H1 (cell line): Measurements from ENCODE around the gene MYH6. TPM values are rescaled to one million over a fixed set of nuclear protein-coding genes. Genes with fewer than 3 reads are reported as not detected.

Source experiments
- CTCF ChIA-PET: fragments of 300-600 bp; sonication (Branson Sonifier 250); formaldehyde crosslinking; loops from one replicate; lab custom pipeline; 2021; ENCODE audit not compliant: partially characterized antibody; lab: Charles Lee
- POLR2A ChIA-PET: fragments of 300-600 bp; sonication (Branson Sonifier 250); formaldehyde crosslinking; loops from one replicate; lab custom pipeline; 2021; ENCODE audit warnings: inconsistent platforms; ENCODE audit not compliant: partially characterized antibody; lab: Charles Lee
- DNase-seq, 2 experiments: peaks; one replicate each; pipeline versions ENCODE4 v3.0.0 to v3.0.0-alpha.2; 2010 to 2022; ENCODE audit warnings: low spot score in 2 of 2, low read depth in 1 of 2, mixed read lengths in 1 of 2
- FAIRE-seq: peaks from 2 replicates; lab custom pipeline; 2011; peaks lifted over from hg19 to GRCh38; lab: Jason Lieb, UNC
- H2AFZ ChIP-seq: 2 replicates; pipeline ENCODE4 v1.8.1; 2012; ENCODE audit warnings: low read length, inconsistent platforms
- H2AK5ac ChIP-seq: 2 replicates; pipeline ENCODE4 v1.6.1; 2013; ENCODE audit warnings: low read depth, low read length
- H2BK120ac ChIP-seq: replicated peaks from 2 replicates; pipeline ENCODE3; 2013; ENCODE audit warnings: low read depth, low read length, inconsistent platforms
- H2BK12ac ChIP-seq: 2 replicates; pipeline ENCODE4 v1.6.1; 2013; ENCODE audit warnings: low read depth, low read length
- H2BK15ac ChIP-seq: 2 replicates; pipeline ENCODE4 v1.6.1; 2013; ENCODE audit warnings: low read length
- H2BK20ac ChIP-seq: 2 replicates; pipeline ENCODE4 v1.6.1; 2013; ENCODE audit warnings: low read length
- H2BK5ac ChIP-seq: 2 replicates; pipeline ENCODE4 v1.6.1; 2013; ENCODE audit warnings: low read depth, low read length
- H3K14ac ChIP-seq: 2 replicates; pipeline ENCODE4 v1.6.1; 2013; ENCODE audit warnings: inconsistent platforms; ENCODE audit not compliant: insufficient read length
- H3K18ac ChIP-seq: 2 replicates; pipeline ENCODE4 v1.6.1; 2013; ENCODE audit warnings: low read length; ENCODE audit errors: extremely low read depth
- H3K23ac ChIP-seq: 2 replicates; pipeline ENCODE4 v1.6.1; 2013; ENCODE audit warnings: inconsistent platforms; ENCODE audit not compliant: insufficient read length
- H3K23me2 ChIP-seq: 2 replicates; pipeline ENCODE4 v1.6.1; 2013; ENCODE audit warnings: low read depth, low read length
- H3K27ac ChIP-seq: 2 replicates; pipeline ENCODE4 v1.6.1; 2011; ENCODE audit warnings: low read depth, low read length, inconsistent platforms
- H3K27me3 ChIP-seq, 4 experiments: replicated peaks in 1 of 4; 1 replicate in 1 of 4; 2 replicates in 3 of 4; pipeline versions ENCODE4 v1.6.1 to v1.8.1; 2011 to 2013; ENCODE audit warnings: low read length in 3 of 4, mild to moderate bottlenecking in 3 of 4, inconsistent platforms in 2 of 4, mixed read lengths in 2 of 4, moderate library complexity in 1 of 4; ENCODE audit not compliant: control insufficient read depth in 3 of 4, insufficient read depth in 3 of 4; ENCODE audit errors: extremely low read depth in 1 of 4
- H3K36me3 ChIP-seq, 4 experiments: 2 replicates each; pipeline versions ENCODE4 v1.6.1 to v1.8.1; 2011 to 2013; ENCODE audit warnings: mild to moderate bottlenecking in 4 of 4, low read length in 3 of 4, moderate library complexity in 2 of 4, control low read depth in 1 of 4, inconsistent platforms in 1 of 4; ENCODE audit not compliant: insufficient read depth in 4 of 4, control insufficient read depth in 2 of 4
- H3K4ac ChIP-seq: replicated peaks from 2 replicates; pipeline ENCODE3; 2013; ENCODE audit warnings: low read length, low read depth, mixed read lengths, inconsistent platforms; ENCODE audit not compliant: insufficient read length
- H3K4me1 ChIP-seq, 4 experiments: replicated peaks in 1 of 4; 1 replicate in 1 of 4; 2 replicates in 3 of 4; pipeline versions ENCODE4 v1.6.1 to v1.8.1; 2011 to 2013; ENCODE audit warnings: low read length in 3 of 4, inconsistent platforms in 2 of 4, mixed read lengths in 1 of 4; ENCODE audit not compliant: insufficient read depth in 4 of 4, control insufficient read depth in 3 of 4
- H3K4me2 ChIP-seq, 2 experiments: 2 replicates each; pipeline versions ENCODE4 v1.6.1 to v1.8.1; 2011 to 2013; ENCODE audit warnings: low read depth in 2 of 2, low read length in 2 of 2, control low read depth in 1 of 2, inconsistent platforms in 1 of 2, mild to moderate bottlenecking in 1 of 2; ENCODE audit not compliant: insufficient read depth in 1 of 2
- H3K4me3 ChIP-seq, 4 experiments: fragments of 200-600, 300-600 bp in 1 of 4; sonication (generic), shearing (Covaris generic), sonication (Bioruptor Twin) in 1 of 4; 2 replicates each; pipeline versions ENCODE4 v1.5.1 to v1.8.1; 2011 to 2016; ENCODE audit warnings: low read length in 4 of 4, low read depth in 3 of 4, control low read depth in 2 of 4, inconsistent platforms in 2 of 4, mild to moderate bottlenecking in 2 of 4, mixed read lengths in 1 of 4, moderate library complexity in 1 of 4; ENCODE audit not compliant: insufficient read depth in 2 of 4; ENCODE audit errors: extremely low read depth in 1 of 4
- H3K56ac ChIP-seq: replicated peaks from 2 replicates; pipeline ENCODE3; 2013; ENCODE audit warnings: low read depth, mild to moderate bottlenecking, mixed read lengths, low read length, inconsistent platforms; ENCODE audit not compliant: insufficient read length
- H3K79me1 ChIP-seq: 2 replicates; pipeline ENCODE4 v1.6.1; 2013; ENCODE audit warnings: low read depth, low read length, control low read depth
- H3K79me2 ChIP-seq, 2 experiments: 2 replicates each; pipeline versions ENCODE4 v1.6.1 to v1.8.1; 2012 to 2013; ENCODE audit warnings: low read length in 2 of 2, mild to moderate bottlenecking in 2 of 2, inconsistent platforms in 1 of 2; ENCODE audit not compliant: insufficient read depth in 2 of 2, control insufficient read depth in 1 of 2
- H3K9ac ChIP-seq, 4 experiments: replicated peaks in 1 of 4; 1 replicate in 1 of 4; 2 replicates in 3 of 4; pipeline versions ENCODE4 v1.6.1 to v1.8.1; 2011 to 2013; ENCODE audit warnings: low read depth in 3 of 4, low read length in 3 of 4, control low read depth in 2 of 4, mild to moderate bottlenecking in 2 of 4, moderate library complexity in 2 of 4, inconsistent platforms in 1 of 4; ENCODE audit errors: extremely low read depth in 1 of 4
- H3K9me3 ChIP-seq, 2 experiments: 2 replicates each; pipeline versions ENCODE4 v1.6.1 to v1.8.1; 2012 to 2013; ENCODE audit warnings: mild to moderate bottlenecking in 2 of 2, moderate library complexity in 2 of 2, control low read depth in 1 of 2, inconsistent platforms in 1 of 2, low read depth in 1 of 2, low read length in 1 of 2, mixed read lengths in 1 of 2; ENCODE audit not compliant: insufficient read depth in 2 of 2
- H4K20me1 ChIP-seq, 2 experiments: replicated peaks in 1 of 2; 2 replicates each; pipeline versions ENCODE3 to v1.8.1; 2011 to 2013; ENCODE audit warnings: inconsistent platforms in 2 of 2, low read length in 2 of 2, mild to moderate bottlenecking in 1 of 2; ENCODE audit not compliant: insufficient read depth in 2 of 2, control insufficient read depth in 1 of 2
- H4K5ac ChIP-seq: 2 replicates; pipeline ENCODE4 v1.6.1; 2013; ENCODE audit warnings: low read length, low read depth, mixed read lengths, inconsistent platforms; ENCODE audit not compliant: insufficient read length
- H4K8ac ChIP-seq: 2 replicates; pipeline ENCODE4 v1.8.0; 2013; ENCODE audit warnings: mild to moderate bottlenecking, moderate library complexity, low read length, inconsistent platforms; ENCODE audit not compliant: insufficient read depth; ENCODE audit errors: extremely low read depth
- H4K91ac ChIP-seq: replicated peaks from 2 replicates; pipeline ENCODE3; 2013; ENCODE audit warnings: low read length, mixed read lengths, inconsistent platforms; ENCODE audit not compliant: insufficient read length
- BACH1 ChIP-seq: IDR thresholded peaks from 2 replicates; pipeline ENCODE4 v1.6.1; 2012; ENCODE audit warnings: low read length, improper control_type of control experiment
- BRCA1 ChIP-seq: IDR thresholded peaks from 2 replicates; pipeline ENCODE4 v1.6.1; 2012; ENCODE audit warnings: low read depth, low read length, improper control_type of control experiment
- CBX8 ChIP-seq: fragments of 300-800, 300-1000 bp; sonication (generic); IDR thresholded peaks from 2 replicates; pipeline ENCODE4 v1.7.1; 2016; ENCODE audit warnings: low read depth, low read length, borderline replicate concordance
- CHD2 ChIP-seq: IDR thresholded peaks from 2 replicates; pipeline ENCODE4 v1.6.1; 2012; ENCODE audit warnings: low read length, improper control_type of control experiment
- CTBP2 ChIP-seq: IDR thresholded peaks from 2 replicates; pipeline ENCODE4 v1.7.0; 2011; ENCODE audit warnings: borderline replicate concordance, mild to moderate bottlenecking, moderate library complexity, mixed read lengths, low read length; ENCODE audit not compliant: insufficient read depth, insufficient read length
- EP300 ChIP-seq, 2 experiments: IDR thresholded peaks; 1 replicate in 1 of 2; 2 replicates in 1 of 2; pipeline ENCODE4 v1.6.1; 2011 to 2012; ENCODE audit warnings: low read depth in 2 of 2, low read length in 2 of 2, mild to moderate bottlenecking in 2 of 2, borderline replicate concordance in 1 of 2, inconsistent platforms in 1 of 2, moderate library complexity in 1 of 2
- EZH2 ChIP-seq: fragments of 200-600 bp; sonication (generic); IDR thresholded peaks from 2 replicates; pipeline ENCODE4 v1.7.1; 2012; ENCODE audit warnings: low read depth, mild to moderate bottlenecking, moderate library complexity, low read length, inconsistent platforms; ENCODE audit not compliant: severe bottlenecking
- NRF1 ChIP-seq: IDR thresholded peaks from 2 replicates; pipeline ENCODE4 v1.6.1; 2011; ENCODE audit warnings: mild to moderate bottlenecking, low read depth, low read length, improper control_type of control experiment
- SAP30 ChIP-seq: fragments of 300-600 bp; sonication (generic); IDR thresholded peaks from 2 replicates; pipeline ENCODE4 v1.7.1; 2012; ENCODE audit warnings: low read length, moderate library complexity, mild to moderate bottlenecking, inconsistent platforms; ENCODE audit not compliant: insufficient read depth, insufficient replicate concordance
- SP1 ChIP-seq: IDR thresholded peaks from 2 replicates; pipeline ENCODE4 v1.6.1; 2011; ENCODE audit warnings: low read depth, low read length
- SUZ12 ChIP-seq: fragments of 200-600 bp; sonication (generic); IDR thresholded peaks from 2 replicates; pipeline ENCODE4 v1.6.1; 2012; ENCODE audit warnings: mild to moderate bottlenecking, inconsistent platforms, low read length, moderate library complexity, mixed read lengths
- WGBS, 2 experiments: shearing (Covaris generic) in 1 of 2; methylation state at CpG; one replicate each; pipeline versions ENCODE4 v1.1.6 to v1.1.7; 2013 to 2015; ENCODE audit warnings: low lambda C conversion rate in 2 of 2, mixed read lengths in 2 of 2, inconsistent platforms in 1 of 2, low coverage in 1 of 2, missing lambda C conversion rate in 1 of 2; ENCODE audit not compliant: insufficient replicate concordance in 2 of 2, insufficient coverage in 1 of 2, insufficient read length in 1 of 2; ENCODE audit errors: extremely low coverage in 1 of 2, missing lambda C conversion rate in 1 of 2; 5-methylcytosine and 5-hydroxymethylcytosine counted together
- polyA plus RNA-seq, 7 experiments: library from polyadenylated mRNA; depleted of rRNA in 3 of 7; stranded (reverse) in 5 of 7; unstranded in 2 of 7; fragments of >200 nt in 5 of 7; fragments of 200-250 nt in 2 of 7; gene quantifications; 1 replicate in 5 of 7; 2 replicates in 1 of 7; 4 replicates in 1 of 7; pipeline versions ENCODE4 v1.2.1 to v1.2.3, GENCODE V29; 2011 to 2013; ENCODE audit warnings: missing spikeins in 2 of 7, mixed read lengths in 2 of 7
- total RNA-seq: library from RNA; stranded (reverse); fragmentation: NEBNext Ultra II Directional; extraction: Animal tissue kit (Norgen Biotek cat#: 25700); gene quantifications from 2 replicates; pipeline ENCODE4 v1.2.1, GENCODE V29; 2021

Gene MYH6
- total and polyA plus RNA-seq, 2 of the 8 experiments (the other 6 are each of a cell fraction or from before 2014, with no cell fraction given) = 0.03 TPM; not detected in 1

GRCh38 chr14:23359722-23360447 lies 48.2 kb downstream of the MYH6 start:
- Histone ChIP-seq H3K27me3 (no peaks in the 10 kb centered on the region; a peak in 1 of 7 replicates), H3K14ac (no peak overlapping the region), H3K4ac (no peak overlapping the region), H3K18ac (no peak overlapping the region), H2AFZ (no peak overlapping the region), H4K91ac (no peak overlapping the region), H3K9me3 (no peaks in the 10 kb centered on the region), H4K5ac (no peak overlapping the region), H2BK120ac (no peak overlapping the region), H3K4me1 (peaks cover 0 to 14% (median 10%) of the 10 kb centered on the region in 4 experiments; a peak in 5 of 7 replicates), H2BK20ac (no peak overlapping the region), H3K27ac (no peak overlapping the region), H3K23ac (no peak overlapping the region), H3K79me1 (no peaks in the 10 kb centered on the region), H3K36me3 (peaks cover 0 to 22% (median 11%) of the 10 kb centered on the region in 4 experiments; a peak in 4 of 8 replicates), H3K23me2 (peaks cover 9% of the 10 kb centered on the region; the same call in 1 of the 2 replicates), H4K20me1 (peaks cover 8 to 13% of the 10 kb centered on the region in 2 experiments), H4K8ac (no peak overlapping the region; the same call in 1 of the 2 replicates), H2AK5ac (no peak overlapping the region), H3K4me2 (no peak overlapping the region), H3K79me2 (no peaks in the 10 kb centered on the region), H3K9ac (no peak overlapping the region), H2BK12ac (no peak overlapping the region), H2BK15ac (no peak overlapping the region), H2BK5ac (no peak overlapping the region), H3K56ac (no peak overlapping the region), H3K4me3 (no peak overlapping the region)
- TF ChIP-seq NRF1 = no peak
- TF ChIP-seq SP1 = no peak
- no peak for TF ChIP-seq BACH1
- TF ChIP-seq EP300 (IDR thresholded peaks at IDR 0.05; ENCODE audit: borderline replicate concordance in 1 of 2, low read depth in 2 of 2, low read length in 2 of 2) = no peak
- no peak for TF ChIP-seq CBX8
- TF ChIP-seq CTBP2 = no peak
- no peak for TF ChIP-seq SUZ12
- TF ChIP-seq BRCA1 = no peak
- TF ChIP-seq CHD2 = no peak
- no peak for TF ChIP-seq SAP30
- TF ChIP-seq EZH2 = no peak
- CTCF ChIA-PET = interaction anchor here (0.6 to 20.9 kb wide), 39 partner anchors 7 to 239 kb away, joined by 3 to 333 read pairs (median 5); partner anchors contain the start of genes BCL2L2, CMTM5, IL25 and NGDN
- 93% methylated on average over 21 of the region's 22 CpGs; no CpG with 5 or more reads in 1 of the 2 experiments for WGBS, 2 experiments
- DNase-seq (no peak), FAIRE-seq (no peak)
- POLR2A ChIA-PET = interaction anchor here (0.8 to 7.1 kb wide), 7 partner anchors 8 to 57 kb away, joined by 3 to 73 read pairs (median 6); partner anchors contain the start of genes CMTM5, PPP1R3E and SLC22A17
